ENCODE measurements around the gene GTF2F1.
"Not testable (repeated sequence)": the region's sequence is repeated elsewhere in the genome, so short reads cannot be mapped to it uniquely, and the experiment has no call there.

Gene GTF2F1

DNA sequence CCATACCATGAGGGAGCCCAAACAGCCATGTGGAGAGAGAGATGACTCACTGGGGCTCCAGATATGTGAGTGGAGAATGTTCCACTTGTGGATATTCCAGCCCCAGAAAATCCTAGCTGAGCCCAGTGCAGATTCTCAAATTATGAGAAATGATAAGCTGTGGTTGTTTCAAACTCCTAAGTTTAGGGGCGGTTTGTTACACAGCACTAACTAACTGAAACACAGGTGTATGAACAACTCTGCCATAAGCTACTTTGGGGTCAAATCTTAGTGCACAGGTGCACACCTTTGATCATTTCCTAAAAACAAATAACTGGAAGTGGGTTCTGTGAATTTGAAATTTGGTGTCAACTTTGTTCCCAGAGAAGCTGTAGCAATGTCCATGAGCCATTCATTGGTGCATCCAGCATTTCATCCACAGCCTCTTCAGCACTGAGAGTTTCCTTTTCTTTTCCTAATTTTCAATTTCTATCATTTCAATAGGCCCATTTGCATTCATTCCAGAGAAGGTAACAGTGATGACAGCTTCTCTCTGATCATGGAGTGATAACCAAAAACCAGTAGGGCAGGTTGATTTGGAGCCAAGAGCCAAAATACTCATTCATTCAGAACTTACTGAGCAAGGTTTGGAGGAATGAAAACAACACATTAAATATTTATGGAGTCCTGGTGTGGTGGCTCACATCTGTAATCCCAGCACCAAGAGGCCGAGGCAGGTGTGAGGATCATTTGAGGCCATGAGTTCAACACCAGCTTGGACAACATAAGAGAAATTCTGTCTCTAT, 40.4 kb downstream of the GTF2F1 start:
- Histone ChIP-seq H3K27me3 (ENCODE audit: insufficient read depth, low read depth, severe bottlenecking) (no peaks in the 10 kb centered on the region), H3K27ac (no peak overlapping the region), H3K4me3 (ENCODE audit: low read depth, low read length) (no peak overlapping the region)

DNA sequence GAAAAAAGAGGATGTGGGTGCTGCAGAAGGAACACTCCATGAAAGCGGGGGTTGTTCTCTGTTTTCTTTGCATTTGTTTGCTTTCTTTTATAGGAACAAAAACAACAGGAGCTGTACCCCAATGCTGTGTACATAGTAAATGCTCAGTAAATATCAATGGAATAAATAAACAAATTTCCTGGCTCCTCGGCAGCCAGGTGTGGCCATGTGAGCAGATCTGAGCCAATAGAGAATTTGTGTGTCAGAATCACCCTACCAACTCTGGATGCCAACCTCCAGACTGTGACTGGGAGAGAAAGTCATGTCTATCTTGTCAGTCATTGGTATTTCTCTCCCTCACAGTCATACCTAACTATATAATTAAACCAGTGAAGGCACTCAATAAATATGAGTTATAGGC, 42.3 kb downstream of the GTF2F1 start:
- H3K4me3 ChIP-seq (ENCODE audit: low read depth, low read length) = no peak overlapping the region
- no peaks in the 10 kb centered on the region for H3K27me3 ChIP-seq (ENCODE audit: insufficient read depth, low read depth, severe bottlenecking)
- TF ChIP-seq, protein P1, sequence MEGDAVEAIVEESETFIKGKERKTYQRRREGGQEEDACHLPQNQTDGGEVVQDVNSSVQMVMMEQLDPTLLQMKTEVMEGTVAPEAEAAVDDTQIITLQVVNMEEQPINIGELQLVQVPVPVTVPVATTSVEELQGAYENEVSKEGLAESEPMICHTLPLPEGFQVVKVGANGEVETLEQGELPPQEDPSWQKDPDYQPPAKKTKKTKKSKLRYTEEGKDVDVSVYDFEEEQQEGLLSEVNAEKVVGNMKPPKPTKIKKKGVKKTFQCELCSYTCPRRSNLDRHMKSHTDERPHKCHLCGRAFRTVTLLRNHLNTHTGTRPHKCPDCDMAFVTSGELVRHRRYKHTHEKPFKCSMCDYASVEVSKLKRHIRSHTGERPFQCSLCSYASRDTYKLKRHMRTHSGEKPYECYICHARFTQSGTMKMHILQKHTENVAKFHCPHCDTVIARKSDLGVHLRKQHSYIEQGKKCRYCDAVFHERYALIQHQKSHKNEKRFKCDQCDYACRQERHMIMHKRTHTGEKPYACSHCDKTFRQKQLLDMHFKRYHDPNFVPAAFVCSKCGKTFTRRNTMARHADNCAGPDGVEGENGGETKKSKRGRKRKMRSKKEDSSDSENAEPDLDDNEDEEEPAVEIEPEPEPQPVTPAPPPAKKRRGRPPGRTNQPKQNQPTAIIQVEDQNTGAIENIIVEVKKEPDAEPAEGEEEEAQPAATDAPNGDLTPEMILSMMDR (IDR thresholded peaks at IDR 0.05; ENCODE audit: low read depth, low read length) = no peak
- no peak for DNase-seq
- no peaks in the 10 kb centered on the region for H3K9me3 ChIP-seq (ENCODE audit: severe bottlenecking)
- no peak overlapping the region for H3K27ac ChIP-seq
- no peaks in the 10 kb centered on the region for H3K36me3 ChIP-seq

More for the DNA sequence above, 40.4 kb downstream of the GTF2F1 start:
- no peaks in the 10 kb centered on the region for H3K36me3 ChIP-seq
- no peak for DNase-seq
- TF ChIP-seq, protein P1 (IDR thresholded peaks at IDR 0.05; ENCODE audit: low read depth, low read length) = no peak
- no peaks in the 10 kb centered on the region for H3K9me3 ChIP-seq (ENCODE audit: severe bottlenecking)

DNA sequence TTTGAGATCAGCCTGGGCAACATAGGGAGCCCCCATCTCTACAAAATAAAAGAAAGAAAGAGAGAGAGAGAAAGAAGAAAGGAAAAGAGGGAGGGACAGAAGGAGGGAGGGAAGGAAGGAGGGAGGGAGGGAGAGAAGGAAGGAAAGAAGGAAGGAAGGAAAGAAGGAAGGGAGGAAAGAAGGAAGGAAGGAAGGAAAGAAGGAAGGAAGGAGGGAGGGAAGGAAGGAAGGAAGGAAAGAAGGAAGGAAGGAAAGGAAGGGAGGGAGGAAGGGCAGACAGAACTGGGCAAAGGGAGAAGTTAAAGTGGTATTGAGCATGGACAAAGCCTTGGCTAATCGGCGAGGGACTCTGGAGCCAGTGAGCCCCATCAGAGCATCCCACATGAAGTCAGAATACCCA, 43.7 kb downstream of the GTF2F1 start:
- DNase-seq; H3K9me3 ChIP-seq (ENCODE audit: severe bottlenecking); H3K27ac ChIP-seq; H3K27me3 ChIP-seq (ENCODE audit: insufficient read depth, low read depth, severe bottlenecking); H3K4me3 ChIP-seq (ENCODE audit: low read depth, low read length); H3K36me3 ChIP-seq: not testable (repeated sequence)

DNA sequence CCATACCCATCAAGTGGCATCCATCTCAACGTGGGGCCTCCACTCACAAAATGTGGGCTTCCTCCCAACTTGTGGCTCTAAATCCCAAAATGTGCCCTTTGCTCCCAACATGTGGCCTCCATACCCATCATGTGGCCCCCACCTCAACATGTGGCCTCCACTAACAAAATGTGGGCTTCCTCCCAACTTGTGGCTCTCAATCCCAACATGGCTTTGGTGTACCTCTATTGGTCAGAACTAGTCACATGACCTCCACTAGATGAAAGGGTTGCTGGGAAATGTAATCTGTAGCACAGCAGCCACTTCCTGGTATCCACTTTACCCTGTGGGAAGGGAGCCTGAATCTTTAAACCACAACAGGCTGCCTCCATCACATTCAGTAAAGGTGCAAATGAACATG, 49.5 kb downstream of the GTF2F1 start:
- Histone ChIP-seq H3K27me3 (ENCODE audit: insufficient read depth, low read depth, severe bottlenecking) (no peaks in the 10 kb centered on the region), H3K9me3 (ENCODE audit: severe bottlenecking) (no peaks in the 10 kb centered on the region), H3K36me3 (no peaks in the 10 kb centered on the region), H3K27ac (no peak overlapping the region), H3K4me3 (ENCODE audit: low read depth, low read length) (no peak overlapping the region)
- DNase-seq = no peak
- TF ChIP-seq, protein P1 (IDR thresholded peaks at IDR 0.05; ENCODE audit: low read depth, low read length) = no peak

DNA sequence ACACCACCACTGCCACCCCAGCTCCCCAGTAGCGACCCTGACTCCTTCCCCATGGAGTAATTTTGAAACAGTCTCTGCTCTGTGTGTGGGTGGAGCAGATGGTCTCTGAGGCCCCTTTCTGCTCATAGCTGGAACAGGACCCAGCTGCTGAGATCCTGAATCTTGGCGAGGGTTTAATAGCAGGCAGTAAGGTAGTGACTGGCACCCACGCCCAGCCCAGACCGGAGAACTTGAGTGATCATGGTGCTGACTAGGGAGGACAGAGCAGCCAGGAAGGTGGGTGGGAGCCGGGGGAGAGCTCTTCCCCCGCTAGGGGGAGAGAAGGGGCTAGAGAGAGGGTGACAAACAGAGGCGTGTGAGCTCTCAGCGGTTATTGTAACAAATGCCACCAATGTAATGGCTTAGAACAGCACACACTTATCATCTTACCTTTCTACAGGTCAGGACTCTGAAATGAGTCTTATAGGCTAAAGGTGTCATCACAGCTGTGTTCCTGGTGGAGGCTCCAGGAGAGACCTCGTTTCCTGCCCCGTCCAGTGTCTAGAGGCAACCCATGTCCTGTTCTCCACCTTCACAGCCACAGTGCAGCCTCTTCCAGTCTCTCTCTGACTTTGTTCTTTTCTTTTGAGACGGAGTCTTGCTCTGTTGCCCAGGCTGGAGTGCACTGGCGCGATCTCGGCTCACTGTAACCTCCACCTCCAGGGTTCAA, 52.3 kb downstream of the GTF2F1 start:
- TF ChIP-seq, protein P1 (IDR thresholded peaks at IDR 0.05; ENCODE audit: low read depth, low read length) = no peak

DNA sequence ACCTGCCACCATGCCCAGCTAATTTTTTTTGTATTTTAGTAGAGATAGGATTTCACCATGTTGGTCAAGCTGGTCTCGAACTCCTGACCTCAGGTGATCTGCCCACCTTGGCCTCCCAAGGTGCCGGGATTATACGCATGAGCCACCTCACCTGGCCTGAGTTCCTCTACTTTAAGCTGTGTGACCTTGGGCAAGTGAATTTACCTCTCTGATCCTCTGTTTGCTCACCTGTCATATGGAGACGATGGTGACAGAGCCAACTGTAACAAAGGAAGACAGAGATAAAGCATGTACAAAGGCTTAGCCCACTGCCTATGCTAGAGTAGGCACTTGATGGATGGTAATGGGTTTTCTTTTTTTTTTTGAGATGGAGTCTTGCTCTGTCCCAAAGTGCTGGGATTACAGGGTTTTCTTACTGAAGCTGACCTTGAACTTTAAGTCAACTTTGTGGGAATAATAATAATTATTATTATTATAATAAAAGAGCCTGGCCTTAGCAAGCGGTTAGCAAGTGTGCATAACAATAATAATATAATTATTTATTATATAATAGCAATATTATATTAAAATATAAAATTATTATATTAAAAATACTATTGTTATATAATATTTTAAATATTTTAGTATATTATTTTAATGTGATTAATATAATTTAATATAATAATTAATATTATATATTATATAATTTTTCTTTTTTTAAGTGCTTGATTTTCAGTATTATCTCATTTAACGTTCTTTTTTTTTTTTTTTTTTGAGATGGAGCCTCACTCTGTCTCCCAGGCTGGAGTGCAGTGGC, 58.3 kb downstream of the GTF2F1 start:
- no peak for DNase-seq
- no peak overlapping the region for H3K4me3 ChIP-seq (ENCODE audit: low read depth, low read length)
- H3K36me3 ChIP-seq = no peaks in the 10 kb centered on the region
- TF ChIP-seq, protein P1 (IDR thresholded peaks at IDR 0.05; ENCODE audit: low read depth, low read length) = no peak
- H3K9me3 ChIP-seq (ENCODE audit: severe bottlenecking) = no peaks in the 10 kb centered on the region
- no peaks in the 10 kb centered on the region for H3K27me3 ChIP-seq (ENCODE audit: insufficient read depth, low read depth, severe bottlenecking)
- H3K27ac ChIP-seq = no peak overlapping the region

More for the DNA sequence above, 52.3 kb downstream of the GTF2F1 start:
- Histone ChIP-seq H3K27ac (no peak overlapping the region), H3K27me3 (ENCODE audit: insufficient read depth, low read depth, severe bottlenecking) (no peaks in the 10 kb centered on the region), H3K36me3 (no peaks in the 10 kb centered on the region), H3K4me3 (ENCODE audit: low read depth, low read length) (no peak overlapping the region), H3K9me3 (ENCODE audit: severe bottlenecking) (no peaks in the 10 kb centered on the region)
- DNase-seq = no peak
